ENCODE data around the gene NAT16. TPM values are rescaled to one million over a fixed set of nuclear protein-coding genes. Genes with fewer than 3 reads are reported as not detected.

The NAT16 gene
- total RNA-seq, 1 donor from 2014 or later = 2.4 TPM

- TF ChIP-seq CTCF (IDR thresholded peaks at IDR 0.05; ENCODE audit: partially characterized antibody, unreplicated experiment) = no peak
- no peaks in the 10 kb centered on the region for H3K36me3 Mint-ChIP-seq (ENCODE audit: unreplicated experiment)
- DNase-seq = peak; percentile 83
- H3K27ac Mint-ChIP-seq (ENCODE audit: unreplicated experiment) = peak overlapping the region; percentile 52
- H3K4me1 Mint-ChIP-seq (ENCODE audit: low read depth, unreplicated experiment) = peaks cover 20% of the 10 kb centered on the region
- H3K9me3 Mint-ChIP-seq (ENCODE audit: unreplicated experiment) = peaks cover 12% of the 10 kb centered on the region
- H3K4me3 Mint-ChIP-seq (ENCODE audit: unreplicated experiment) = peak overlapping the region; percentile 86
- peaks cover 35% of the 10 kb centered on the region for H3K27me3 Mint-ChIP-seq (ENCODE audit: unreplicated experiment)
These were observed 17.4 kb downstream of the NAT16 start for GRCh38 chr7:101162551-101163278.

GRCh38 chr7:101161692-101162471, 18.2 kb downstream of the NAT16 start:
- Mint-ChIP-seq H3K27me3 (ENCODE audit: unreplicated experiment) (peaks cover 28% of the 10 kb centered on the region), H3K27ac (ENCODE audit: unreplicated experiment) (peak overlapping the region; percentile 52), H3K4me1 (ENCODE audit: low read depth, unreplicated experiment) (peaks cover 11% of the 10 kb centered on the region), H3K36me3 (ENCODE audit: unreplicated experiment) (no peaks in the 10 kb centered on the region), H3K9me3 (ENCODE audit: unreplicated experiment) (peaks cover 11% of the 10 kb centered on the region), H3K4me3 (ENCODE audit: unreplicated experiment) (peak overlapping the region; percentile 86)
- no peak for TF ChIP-seq CTCF (IDR thresholded peaks at IDR 0.05; ENCODE audit: partially characterized antibody, unreplicated experiment)
- DNase-seq = no peak

- TF ChIP-seq CTCF (IDR thresholded peaks at IDR 0.05; ENCODE audit: partially characterized antibody, unreplicated experiment) = no peak
- H3K27me3 Mint-ChIP-seq (ENCODE audit: unreplicated experiment) = peaks cover 24% of the 10 kb centered on the region
- no peak overlapping the region for H3K27ac Mint-ChIP-seq (ENCODE audit: unreplicated experiment)
- peaks cover 8% of the 10 kb centered on the region for H3K4me1 Mint-ChIP-seq (ENCODE audit: low read depth, unreplicated experiment)
- no peak overlapping the region for H3K4me3 Mint-ChIP-seq (ENCODE audit: unreplicated experiment)
- DNase-seq = no peak
- no peaks in the 10 kb centered on the region for H3K36me3 Mint-ChIP-seq (ENCODE audit: unreplicated experiment)
- peaks cover 11% of the 10 kb centered on the region for H3K9me3 Mint-ChIP-seq (ENCODE audit: unreplicated experiment)
These were observed 19.2 kb downstream of the NAT16 start for GRCh38 chr7:101160910-101161309.

GRCh38 chr7:101159696-101160674, 20.1 kb downstream of the NAT16 start:
- TF ChIP-seq CTCF (IDR thresholded peaks at IDR 0.05; ENCODE audit: partially characterized antibody, unreplicated experiment) = no peak
- peaks cover 24% of the 10 kb centered on the region for H3K27me3 Mint-ChIP-seq (ENCODE audit: unreplicated experiment)
- no peak overlapping the region for H3K4me3 Mint-ChIP-seq (ENCODE audit: unreplicated experiment)
- peaks cover 8% of the 10 kb centered on the region for H3K9me3 Mint-ChIP-seq (ENCODE audit: unreplicated experiment)
- H3K36me3 Mint-ChIP-seq (ENCODE audit: unreplicated experiment) = no peaks in the 10 kb centered on the region
- peaks cover 11% of the 10 kb centered on the region for H3K4me1 Mint-ChIP-seq (ENCODE audit: low read depth, unreplicated experiment)
- no peak overlapping the region for H3K27ac Mint-ChIP-seq (ENCODE audit: unreplicated experiment)
- DNase-seq = no peak
